NCI-H446 (cell line): ENCODE data around the gene HEATR5B.
"Not testable (repeated sequence)": the region's sequence is repeated elsewhere in the genome, so short reads cannot be mapped to it uniquely, and the experiment has no call there.

ENCODE experiments used
- DNase-seq, 2 experiments: peaks; one replicate each; lab custom pipeline; 2025; lab: John Stamatoyannopoulos, UW

HEATR5B gene

GRCh38 chr2:36981911-36982310 lies 102.3 kb downstream of the HEATR5B start:
- no peak for DNase-seq

- DNase-seq: not testable (repeated sequence)
Observed at GRCh38 chr2:36979007-36979406, 105.2 kb downstream of the HEATR5B start.

DNA sequence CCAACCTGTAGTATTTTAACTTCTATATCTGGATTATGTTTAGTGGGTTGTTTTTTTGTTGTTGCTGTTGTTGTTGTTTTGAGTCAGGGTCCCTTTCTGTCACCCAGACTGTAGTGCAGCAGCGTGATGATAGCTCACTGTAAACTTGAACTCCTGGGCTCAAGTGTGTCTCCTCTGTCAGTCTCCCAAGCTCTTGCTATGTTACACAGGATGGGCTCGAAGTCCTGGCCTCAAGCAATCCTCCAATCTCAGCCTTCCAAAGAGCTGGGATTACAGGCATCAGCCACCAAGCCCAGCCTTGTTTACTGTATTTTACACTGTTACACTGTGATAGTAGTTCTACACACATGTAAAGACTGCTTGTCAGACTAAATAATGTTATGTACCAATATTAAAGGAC lies 108.1 kb downstream of the HEATR5B start:
- DNase-seq: no peak

DNA sequence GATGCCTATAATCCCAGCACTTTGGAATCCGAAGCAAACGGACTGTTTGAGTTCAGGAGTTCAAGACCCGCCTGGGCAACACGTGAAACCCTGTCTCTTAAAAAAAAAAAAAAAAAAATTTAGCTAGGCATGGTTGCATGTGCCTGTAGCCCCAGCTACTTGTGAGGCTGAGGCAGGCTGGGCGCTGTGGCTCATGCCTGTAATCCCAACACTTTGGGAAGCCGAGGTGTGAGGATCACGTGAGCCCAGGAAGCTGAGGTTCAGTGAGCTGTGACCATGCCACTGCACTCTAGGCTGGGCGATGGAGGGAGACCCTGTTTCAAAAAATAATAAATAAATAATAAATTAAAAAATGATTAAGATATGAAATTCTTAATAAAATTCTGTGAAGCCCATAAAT lies 108.9 kb downstream of the HEATR5B start:
- no peak for DNase-seq

DNA sequence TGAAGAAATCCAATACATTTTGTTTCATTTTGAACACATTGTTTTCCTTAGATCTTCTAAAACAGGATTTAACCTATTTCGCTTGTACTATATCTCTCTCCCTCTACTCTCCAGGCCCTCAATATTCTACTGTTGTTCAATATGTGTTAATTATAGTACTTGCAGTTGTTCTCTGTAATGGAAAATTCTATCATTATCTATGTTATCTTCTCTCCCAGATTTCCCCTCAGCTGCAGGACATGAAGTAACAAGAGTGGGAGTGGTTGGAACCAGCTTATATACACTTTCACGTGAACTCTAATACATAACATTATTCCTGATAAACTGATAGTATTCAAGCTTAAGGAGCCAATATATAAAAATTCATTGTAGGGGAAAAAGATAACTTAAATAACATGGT lies 110.9 kb downstream of the HEATR5B start:
- no peak for DNase-seq

- DNase-seq: no peak
Observed at GRCh38 chr2:36971990-36972389, 112.2 kb downstream of the HEATR5B start.

DNA sequence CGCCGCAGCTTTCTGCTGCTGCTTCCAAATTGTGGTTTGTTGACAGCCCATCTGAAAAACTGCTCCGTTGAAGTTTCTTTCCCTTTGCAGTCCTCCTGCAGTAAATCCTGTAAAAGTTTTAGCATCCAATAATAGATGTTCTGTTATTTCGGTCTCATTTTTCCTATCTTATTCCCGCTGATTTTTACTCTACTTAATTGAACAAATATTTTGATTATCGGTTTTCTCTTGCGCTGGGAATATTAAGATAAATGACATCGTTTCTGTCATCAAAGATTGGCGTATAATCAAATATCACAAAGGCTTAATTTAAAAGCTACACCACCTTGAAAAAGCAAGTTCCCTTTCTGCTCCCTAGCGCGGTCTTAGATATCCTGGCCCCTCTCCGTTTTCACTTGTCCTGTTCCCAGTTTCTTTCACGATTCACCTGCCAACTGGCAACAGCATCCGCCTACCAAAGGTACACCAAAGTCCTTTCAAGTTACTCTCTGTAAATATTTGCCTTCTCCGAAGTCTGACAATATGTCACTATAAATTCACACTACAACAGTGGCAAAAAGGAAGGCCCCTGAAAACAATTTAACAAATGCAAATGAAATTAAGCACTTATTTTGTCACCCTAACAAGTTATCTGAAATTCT lies 116.8 kb downstream of the HEATR5B start:
- no peak for DNase-seq

GRCh38 chr2:36966370-36967235 lies 117.6 kb downstream of the HEATR5B start, which contains the start of gene STRN:
Gene STRN (minus strand): TSS chr2:36966536. CDS start chr2:36966463, 73 bp downstream.
- DNase-seq: peak; percentile 83 to 97

- peak in 1 of 2 experiments; percentile 61 for DNase-seq
Observed at GRCh38 chr2:36965751-36966369, 118.3 kb downstream of the HEATR5B start.

DNA sequence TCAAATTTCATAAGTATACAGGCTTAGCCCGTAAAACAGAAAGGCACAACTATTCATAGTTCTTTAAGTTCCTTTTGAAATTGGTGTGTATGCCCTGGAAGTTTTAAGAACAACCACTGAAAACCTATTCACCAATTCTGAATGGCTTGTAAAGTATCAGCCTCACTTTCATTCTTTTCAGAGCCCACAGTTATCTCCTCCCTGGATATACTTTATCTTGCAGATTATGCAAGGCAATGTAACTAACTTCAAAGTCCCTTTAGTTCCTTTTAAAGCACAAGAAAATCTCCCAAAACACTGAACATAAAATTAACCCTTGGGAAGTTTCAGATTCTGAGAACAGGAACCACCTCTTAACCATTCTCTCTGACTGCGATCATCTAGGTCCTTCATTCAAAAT lies 119.0 kb downstream of the HEATR5B start:
- no peak for DNase-seq

GRCh38 chr2:36964496-36965058 lies 119.6 kb downstream of the HEATR5B start:
- no peak for DNase-seq

- no peak for DNase-seq
Observed at GRCh38 chr2:36963734-36964133, 120.4 kb downstream of the HEATR5B start.

DNA sequence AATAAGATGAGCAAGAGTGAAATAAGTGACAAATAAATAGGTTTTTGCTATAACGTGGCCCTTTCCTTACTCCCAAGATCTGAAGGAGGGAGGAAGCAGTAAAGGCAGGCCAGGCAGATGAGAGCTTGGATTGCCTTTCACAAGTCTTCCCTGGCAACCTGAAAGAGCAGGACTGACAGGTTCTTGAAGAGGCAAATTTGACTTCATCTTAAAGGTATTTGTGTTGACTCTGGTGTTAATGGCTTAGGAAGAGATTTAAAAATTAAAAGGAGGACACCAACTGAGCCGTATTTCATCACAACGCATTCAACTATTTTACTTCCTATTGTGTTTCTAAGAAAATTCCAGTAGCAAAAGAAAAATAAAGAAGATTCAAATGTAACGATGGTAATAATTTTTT lies 121.1 kb downstream of the HEATR5B start:
- no peak for DNase-seq

- no peak for DNase-seq
Observed at GRCh38 chr2:36960773-36961172, 123.4 kb downstream of the HEATR5B start.

- no peak for DNase-seq
Observed at GRCh38 chr2:36960005-36960675, 124.0 kb downstream of the HEATR5B start.

DNA sequence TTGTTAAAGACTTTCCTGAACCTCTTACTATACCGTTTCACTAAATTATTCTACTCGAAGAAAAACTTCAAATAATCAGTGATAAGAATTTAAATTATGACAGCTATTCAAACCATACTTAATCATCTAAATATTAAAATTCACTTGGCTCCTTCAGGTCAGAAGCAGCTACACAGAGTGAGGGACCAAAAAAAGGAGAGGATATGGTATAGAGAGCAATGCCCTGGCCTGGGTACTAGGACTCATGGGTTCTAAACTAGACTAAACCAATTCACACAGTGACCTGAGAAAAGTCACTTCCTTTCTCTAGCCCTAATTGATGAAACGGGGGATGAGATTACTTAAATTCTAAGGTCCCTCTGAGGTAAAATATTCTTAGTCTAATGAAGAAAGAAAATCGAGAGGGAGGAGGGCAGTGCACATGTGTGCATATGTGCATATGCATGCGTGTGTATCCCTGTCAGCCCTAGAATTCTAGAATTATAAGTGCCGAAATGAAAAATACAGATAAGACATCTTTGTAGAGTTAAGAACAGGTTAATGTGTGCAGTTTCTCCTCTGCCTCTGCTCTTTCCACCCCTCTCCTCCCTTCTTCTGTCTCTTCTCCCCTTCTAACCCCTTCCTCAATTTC lies 129.1 kb downstream of the HEATR5B start:
- no peak for DNase-seq

- DNase-seq: no peak
Observed at GRCh38 chr2:36952748-36953197, 131.4 kb downstream of the HEATR5B start.

- DNase-seq: no peak
Observed at GRCh38 chr2:36951574-36951973, 132.6 kb downstream of the HEATR5B start.

- DNase-seq: no peak
Observed at GRCh38 chr2:36951027-36951518, 133.1 kb downstream of the HEATR5B start.

DNA sequence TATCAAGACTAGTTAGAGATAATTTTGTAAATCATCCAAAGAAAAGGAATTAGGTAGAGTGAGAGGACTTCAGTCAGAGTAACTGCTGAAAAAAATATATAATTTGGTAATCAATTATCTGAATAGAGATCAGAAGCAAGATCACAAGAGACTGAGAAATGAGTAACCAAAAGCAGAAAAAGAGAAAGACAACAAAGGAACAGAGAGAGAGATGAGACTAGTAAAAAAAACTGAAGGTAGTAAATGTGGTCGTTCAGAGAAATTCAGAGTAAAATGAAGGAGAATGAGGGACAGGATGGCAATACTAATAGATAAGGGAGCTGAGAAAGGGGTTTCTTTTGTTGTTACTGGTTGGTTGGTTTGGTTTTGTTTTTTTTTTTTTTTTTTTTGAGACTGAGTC lies 134.3 kb downstream of the HEATR5B start:
- no peak for DNase-seq

- DNase-seq: not testable (repeated sequence)
Observed at GRCh38 chr2:36945240-36945639, 138.9 kb downstream of the HEATR5B start.
